ENCODE data around the gene MANF.
"Not testable (repeated sequence)": the region's sequence is repeated elsewhere in the genome, so short reads cannot be mapped to it uniquely, and the experiment has no call there.

Gene MANF

GRCh38 chr3:51373658-51374421, 11.3 kb upstream of the MANF start:
- DNase-seq, result no peak

DNA sequence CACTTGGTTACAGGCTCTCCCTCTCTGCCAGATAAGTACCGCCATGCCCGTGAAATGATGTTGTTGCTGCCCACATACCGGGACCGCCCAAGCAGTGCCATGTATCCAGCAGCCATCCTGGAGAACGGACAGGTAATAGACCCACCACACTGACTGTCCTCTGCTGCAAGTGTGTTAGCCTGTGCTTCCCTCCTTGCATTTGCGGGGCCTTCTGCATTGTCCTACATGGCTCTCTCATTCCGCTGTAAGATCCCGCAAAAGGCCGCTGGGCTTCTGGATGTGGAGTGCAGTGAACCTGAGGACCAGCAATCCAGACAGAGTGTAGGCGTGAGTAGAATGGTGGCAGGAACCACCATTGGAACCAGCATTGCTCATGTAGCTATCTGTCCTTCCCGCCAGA, 10.6 kb upstream of the MANF start:
- DNase-seq, result no peak

DNA sequence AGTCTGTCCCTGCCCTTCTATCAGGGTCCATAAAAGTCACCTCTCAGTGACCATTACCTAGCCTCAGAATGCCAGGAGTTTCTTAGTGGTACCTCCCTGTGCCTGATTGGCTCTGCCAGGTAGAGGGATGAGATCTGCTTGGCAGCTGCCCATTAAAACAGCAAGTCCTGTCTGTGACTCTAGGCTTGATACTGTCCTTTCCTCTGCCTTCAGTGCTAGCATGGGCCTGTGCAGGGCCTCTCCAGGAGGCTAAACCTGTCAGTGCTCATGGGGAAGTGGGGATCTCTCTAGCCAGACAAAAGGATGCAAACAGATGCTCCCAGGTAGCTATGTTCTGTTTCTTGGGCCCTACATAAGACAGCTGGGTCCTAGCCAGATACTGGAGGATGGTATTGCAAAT, 10.0 kb upstream of the MANF start:
- no peak for DNase-seq

DNA sequence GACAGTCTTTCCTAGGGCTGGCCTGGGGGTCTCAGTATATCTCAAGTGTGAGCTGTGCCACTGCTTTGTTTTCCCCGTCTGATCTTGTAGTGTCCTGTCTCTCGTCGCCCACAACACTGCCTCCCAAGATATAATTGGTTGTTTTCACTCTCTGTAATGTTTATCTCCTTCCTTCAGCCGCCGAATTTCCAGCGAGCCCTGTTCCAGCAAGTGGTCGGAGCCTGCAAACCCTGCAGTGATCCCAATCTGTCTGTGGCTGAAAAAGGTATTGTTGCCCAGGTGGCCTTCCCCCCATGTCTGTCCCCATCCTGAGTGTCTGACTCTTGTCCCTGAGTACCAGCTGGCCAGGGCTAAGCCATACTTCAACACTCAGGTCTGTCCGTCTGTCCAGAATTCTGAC, 9.5 kb upstream of the MANF start:
- DNase-seq, result no peak

- DNase-seq, result no peak
These were observed 7.0 kb upstream of the MANF start for GRCh38 chr3:51378065-51378464.

GRCh38 chr3:51378726-51379125, 6.4 kb upstream of the MANF start:
- DNase-seq, result no peak

DNA sequence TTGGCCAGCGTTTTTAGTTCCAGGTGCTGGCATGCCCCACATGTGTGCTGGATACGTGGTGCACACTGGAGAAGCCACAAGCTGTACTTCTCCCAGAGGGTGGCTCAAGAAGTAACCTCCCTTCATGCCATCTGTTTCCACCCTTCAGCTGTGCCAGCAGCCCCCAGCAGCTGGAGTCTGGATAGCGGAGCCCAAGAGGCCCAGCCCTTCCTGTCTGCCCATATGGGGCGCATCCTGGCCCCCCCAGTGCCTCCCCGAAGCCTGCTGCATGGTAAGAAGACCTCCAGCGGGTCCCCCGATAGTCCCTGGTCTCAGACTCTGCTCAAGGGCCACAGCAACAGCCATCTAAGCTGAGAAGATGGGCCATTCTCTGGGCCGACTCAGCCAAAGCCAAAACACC, 5.8 kb upstream of the MANF start:
- no peak for DNase-seq

DNA sequence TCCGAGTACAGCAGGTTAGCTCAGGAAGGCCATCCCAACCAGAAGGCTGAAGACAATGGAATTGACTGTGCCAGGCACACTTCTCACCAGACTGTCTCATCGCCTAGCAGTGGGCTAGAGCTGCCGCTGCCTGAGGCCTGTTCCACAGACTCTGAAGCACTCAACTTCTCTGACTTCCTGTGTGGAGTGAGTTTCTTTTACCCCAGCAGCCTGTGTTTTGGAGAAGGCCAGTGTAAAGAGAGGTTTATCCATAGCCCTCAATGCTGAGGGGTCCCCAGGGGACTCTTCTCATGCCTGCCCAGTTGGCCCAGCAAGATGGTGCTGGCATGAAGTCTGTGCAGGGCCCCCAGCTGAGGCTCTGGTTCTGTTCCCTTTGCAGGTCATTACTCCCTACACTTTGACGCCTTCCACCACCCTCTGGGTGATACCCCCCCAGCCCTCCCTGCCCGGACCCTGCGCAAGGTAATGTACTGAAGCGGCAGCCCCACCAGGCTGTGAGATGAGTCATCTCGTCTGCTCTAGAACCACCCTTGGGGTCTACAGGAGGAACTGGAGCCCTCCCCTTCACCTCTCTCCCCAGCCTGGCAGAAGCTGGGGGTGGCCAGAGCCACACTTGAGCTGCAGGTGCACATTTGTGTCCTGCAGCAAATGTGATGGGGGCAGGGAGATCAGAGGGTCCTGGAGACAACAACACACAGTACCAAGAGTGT, 5.2 kb upstream of the MANF start:
- no peak for DNase-seq

GRCh38 chr3:51380601-51381332, 4.3 kb upstream of the MANF start:
- DNase-seq, result no peak

DNA sequence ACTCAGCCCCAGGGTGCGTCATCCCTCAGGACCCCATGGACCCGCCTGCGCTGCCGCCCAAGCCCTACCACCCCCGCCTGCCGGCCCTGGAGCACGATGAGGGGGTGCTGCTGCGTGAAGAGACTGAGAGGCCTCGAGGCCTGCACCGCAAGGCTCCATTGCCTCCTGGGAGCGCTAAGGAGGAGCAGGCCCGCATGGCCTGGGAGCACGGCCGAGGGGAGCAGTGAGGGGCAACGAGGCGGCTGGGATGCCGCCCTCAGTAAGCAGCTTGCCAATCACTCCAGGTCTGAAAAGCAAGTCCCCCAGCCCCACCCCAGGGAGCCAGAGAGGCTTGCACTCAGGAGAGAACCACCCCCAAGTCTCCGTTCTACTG, 3.8 kb upstream of the MANF start:
- DNase-seq, result no peak

DNA sequence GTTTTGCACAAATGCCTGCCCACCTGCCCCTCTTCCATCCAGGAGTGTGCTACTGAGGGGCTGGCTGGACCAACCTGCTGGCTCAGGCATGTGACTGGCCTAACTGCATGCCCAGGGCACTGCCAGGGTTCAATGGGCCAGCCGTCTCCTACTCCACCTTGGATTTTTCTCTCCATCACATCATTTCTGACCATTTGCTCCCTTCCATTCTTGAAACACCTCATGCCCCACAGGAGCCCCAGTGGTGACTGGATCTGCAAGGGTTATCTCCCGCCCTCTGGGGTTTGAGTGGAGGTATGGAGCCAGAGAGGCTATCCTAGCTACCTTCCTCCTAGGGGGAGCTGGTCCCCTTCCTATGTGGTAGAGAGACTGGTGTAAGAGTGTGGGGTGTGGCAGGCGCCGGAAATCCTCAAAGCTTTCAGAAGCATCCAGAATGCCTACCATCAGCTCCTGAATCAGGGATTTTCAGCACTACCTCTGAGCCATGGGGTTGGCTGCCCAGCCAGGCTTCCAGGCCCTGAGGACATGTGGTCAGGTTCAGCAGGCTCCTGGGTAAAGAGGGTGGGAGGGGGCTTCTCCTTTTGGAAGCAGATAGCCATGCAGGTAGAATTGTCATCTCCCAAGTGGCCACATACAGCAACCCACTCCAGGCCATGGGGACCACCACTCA, 2.9 kb upstream of the MANF start:
- DNase-seq, result no peak

DNA sequence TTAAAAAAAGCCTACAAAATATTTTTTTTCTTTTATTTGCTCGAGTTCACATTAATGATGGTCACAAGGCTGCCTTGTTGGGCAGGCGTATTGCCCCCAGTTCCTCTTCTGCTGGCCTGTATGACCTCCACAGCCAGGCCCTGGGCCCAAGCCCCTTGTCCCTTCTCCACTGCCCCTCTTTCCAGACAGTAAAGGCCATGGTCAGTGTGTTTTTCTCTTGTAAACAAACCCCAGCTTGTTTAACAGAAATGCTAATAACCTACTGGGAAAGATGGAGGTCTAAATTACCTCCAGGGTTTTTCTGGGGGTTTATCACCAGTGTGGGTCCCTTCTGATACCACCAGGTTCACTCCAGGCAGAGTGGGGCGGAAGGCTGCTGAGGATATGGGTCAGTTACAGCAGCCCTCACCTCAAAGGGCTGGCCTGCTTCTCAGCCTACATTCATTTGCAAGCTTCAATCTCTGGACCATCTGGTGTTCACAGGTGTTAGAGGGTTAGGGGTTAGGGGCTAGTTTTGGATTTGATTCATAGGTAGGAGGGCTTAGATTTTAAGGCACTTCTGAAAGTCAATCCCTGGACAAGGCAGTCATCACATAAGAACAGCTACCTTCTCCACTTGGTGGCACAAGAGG, 2.0 kb upstream of the MANF start:
- no peak for DNase-seq

DNA sequence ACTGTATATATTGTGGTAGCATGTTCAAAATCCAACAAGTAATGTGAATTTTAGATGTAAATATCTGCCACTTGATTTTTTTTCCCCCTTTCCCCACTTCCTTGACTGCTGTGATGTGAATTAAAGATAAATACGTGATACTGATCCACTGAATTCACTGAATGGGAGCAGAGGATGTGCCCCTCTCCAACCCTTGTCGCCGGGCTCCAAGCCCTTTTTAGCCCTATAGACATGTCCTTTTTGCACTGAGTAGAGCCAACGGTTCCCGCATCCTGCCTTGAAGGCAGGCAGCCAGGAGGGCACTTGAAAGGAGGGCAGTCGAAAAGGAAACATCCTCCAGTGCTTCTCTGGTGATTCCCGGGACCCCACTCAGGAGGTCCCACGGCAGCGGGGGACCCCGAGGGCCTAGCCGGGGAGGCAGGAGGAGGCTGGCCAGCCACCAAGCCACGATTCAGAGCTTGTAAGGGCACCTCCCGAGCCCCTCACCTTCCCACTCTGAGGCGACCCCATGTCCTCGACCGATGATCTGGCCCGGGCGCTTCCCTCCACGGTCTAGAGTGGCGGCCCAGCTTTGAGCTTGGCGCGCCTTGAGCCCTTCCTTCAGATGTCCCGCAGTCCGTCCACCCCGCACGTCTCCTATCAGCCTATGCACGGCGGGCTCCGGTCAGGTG, 901 bp upstream of the MANF start:
- no peak for DNase-seq

DNA sequence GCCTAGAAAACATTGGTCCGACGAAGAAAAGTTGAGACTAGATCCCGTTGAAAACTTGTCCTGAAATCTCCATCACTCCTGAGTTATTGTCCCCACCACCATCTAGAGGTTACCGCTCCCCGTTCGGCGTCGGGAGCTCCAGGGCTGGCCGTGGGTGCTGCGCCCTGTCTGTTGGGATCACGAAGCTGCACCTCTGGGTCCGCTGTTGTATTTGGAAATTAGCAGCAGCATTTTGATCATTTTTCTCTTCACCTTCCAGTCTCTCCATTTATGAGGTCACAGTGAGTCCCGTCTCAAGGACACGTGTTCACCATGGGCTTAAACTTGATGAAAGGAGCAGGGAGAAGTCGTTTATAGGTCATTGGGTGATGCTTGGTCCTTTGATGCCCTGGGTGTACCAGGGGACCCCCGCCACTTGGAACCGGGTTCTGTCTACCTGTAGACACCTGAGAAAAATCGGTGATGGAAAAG, 565 bp downstream of the MANF start:
- DNase-seq, result no peak

DNA sequence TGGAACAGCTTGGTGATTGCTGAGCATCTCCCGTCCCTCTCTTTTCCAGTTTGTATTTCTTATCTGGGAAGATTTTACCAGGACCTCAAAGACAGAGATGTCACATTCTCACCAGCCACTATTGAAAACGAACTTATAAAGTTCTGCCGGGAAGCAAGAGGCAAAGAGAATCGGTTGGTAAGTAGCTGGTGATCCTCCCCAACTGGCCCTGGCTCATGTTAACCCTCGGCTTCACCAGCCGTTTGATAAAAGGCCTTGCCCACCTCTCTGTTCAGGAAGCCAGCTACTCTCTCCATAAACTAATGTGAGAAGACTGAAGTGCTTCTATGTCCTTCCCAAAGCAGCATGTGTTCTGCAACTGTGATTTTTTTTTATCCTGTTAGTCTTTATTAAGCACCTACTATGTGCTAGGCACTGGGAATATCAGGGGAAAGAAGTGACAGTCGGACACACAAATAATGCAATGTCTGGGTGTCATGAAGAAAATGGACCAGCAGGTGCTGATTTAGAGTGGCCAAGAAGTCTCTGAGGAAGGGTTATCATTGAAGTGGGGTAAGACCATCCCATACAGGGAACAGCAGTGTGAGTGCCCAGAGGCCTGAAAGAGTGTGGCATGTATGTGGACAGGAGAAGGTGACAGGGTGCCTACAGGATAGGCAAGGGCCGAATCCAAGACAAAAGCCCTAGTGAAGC, 1.2 kb downstream of the MANF start:
- no peak for DNase-seq

GRCh38 chr3:51386852-51387229, 1.8 kb downstream of the MANF start:
- no peak for DNase-seq

- not testable (repeated sequence) for DNase-seq
These were observed 2.2 kb downstream of the MANF start for GRCh38 chr3:51387281-51387680.

DNA sequence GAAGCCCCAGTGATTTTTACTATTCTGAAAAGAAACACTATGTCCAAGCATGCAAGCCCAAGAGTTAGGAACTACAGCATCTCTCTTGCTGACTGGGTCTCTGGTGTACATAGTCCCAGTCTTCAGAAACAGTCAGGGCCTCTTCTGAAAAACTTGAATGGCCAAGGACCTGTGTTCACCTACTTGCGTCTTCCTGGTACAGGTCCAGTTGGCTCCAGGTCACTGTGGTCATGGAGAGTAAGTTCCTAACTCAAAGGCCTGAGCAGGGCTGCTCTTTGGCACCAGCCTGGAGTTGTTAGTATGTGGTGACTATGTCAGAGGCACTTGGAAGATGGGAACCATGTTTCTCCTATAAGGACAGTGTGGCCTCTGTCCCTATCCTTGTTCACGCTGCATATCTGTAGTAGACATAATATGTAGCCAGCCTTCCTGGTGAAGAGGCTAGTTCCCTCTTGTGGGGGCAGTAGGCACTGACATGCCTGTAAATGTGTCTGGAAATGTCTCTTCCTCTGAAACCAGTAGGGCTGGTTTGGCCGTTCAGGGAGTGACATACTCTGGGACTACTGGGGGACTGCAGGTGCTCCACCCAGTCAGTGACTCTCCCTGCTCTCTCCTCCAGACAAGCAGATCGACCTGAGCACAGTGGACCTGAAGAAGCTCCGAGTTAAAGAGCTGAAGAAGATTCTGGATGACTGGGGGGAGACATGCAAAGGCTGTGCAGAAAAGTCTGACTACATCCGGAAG, 3.4 kb downstream of the MANF start:
- peak; percentile 26 for DNase-seq

DNA sequence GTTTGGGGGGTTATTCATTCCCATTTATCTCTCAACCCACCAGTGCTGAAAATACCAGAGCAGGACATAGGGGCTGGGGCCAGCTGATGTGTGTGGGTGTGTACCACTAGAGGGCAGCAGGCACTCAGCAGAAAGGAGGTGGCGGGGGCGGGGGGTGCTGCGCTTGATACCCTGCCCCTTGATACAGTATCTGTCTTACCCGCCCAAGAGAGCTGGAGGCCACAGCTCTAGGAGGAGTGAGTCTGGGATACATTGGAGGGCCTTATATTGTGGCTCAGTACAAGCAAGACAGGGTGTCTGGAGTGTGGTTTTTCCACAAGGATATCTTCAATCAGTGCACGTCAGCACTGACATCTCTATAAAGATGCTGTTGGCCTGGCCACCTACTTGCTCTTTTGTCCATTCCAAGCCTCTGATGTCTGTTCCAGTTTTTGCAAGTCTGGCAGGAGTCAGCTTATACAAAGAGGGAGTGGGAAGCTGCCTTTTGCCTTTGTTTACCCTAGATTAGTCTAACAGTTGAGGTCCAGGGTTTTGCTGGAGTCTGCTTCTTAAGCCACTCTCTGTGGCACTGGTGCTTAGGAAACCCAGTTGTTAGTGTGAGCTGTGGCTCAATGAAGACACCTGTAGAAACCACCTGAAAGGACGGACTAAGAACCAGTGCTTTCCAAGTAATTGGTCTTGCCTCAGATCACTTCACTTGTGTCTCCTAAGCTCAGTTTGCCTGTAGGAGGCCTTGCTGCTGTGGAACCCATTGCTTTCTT, 4.5 kb downstream of the MANF start:
- no peak for DNase-seq

Data from NCI-H510A (cell line).